ENCODE results near the gene PRKAG3. TPM values are rescaled to one million over a fixed set of nuclear protein-coding genes. Genes with fewer than 3 reads are reported as not detected.
A peak's percentile ranks its signal among the peaks of the same experiment; 100 is the strongest.

PRKAG3 gene
- total RNA-seq, 1 donor from 2014 or later = not detected

- Histone ChIP-seq H3K27me3 (ENCODE audit: control insufficient read depth, insufficient read depth, low read length) (peaks cover 42% of the 10 kb centered on the region), H3K4me3 (ENCODE audit: low read depth, low read length) (no peak overlapping the region), H3K36me3 (ENCODE audit: control insufficient read depth, insufficient read depth, low read length) (no peaks in the 10 kb centered on the region)
- no peak for TF ChIP-seq CTCF (IDR thresholded peaks at IDR 0.05; ENCODE audit: insufficient read depth, low read length, poor library complexity, severe bottlenecking)
- no peak for DNase-seq (ENCODE audit: low read depth)
Measured at GRCh38 chr2:218878486-218878885, 46.9 kb upstream of the PRKAG3 start.

GRCh38 chr2:218877891-218878290, 46.3 kb upstream of the PRKAG3 start:
- peaks cover 45% of the 10 kb centered on the region for H3K27me3 ChIP-seq (ENCODE audit: control insufficient read depth, insufficient read depth, low read length)
- no peak for TF ChIP-seq CTCF (IDR thresholded peaks at IDR 0.05; ENCODE audit: insufficient read depth, low read length, poor library complexity, severe bottlenecking)
- no peaks in the 10 kb centered on the region for H3K36me3 ChIP-seq (ENCODE audit: control insufficient read depth, insufficient read depth, low read length)
- no peak overlapping the region for H3K4me3 ChIP-seq (ENCODE audit: low read depth, low read length)
- no peak for DNase-seq (ENCODE audit: low read depth)

GRCh38 chr2:218877331-218877730, 45.7 kb upstream of the PRKAG3 start:
- no peak for TF ChIP-seq CTCF (IDR thresholded peaks at IDR 0.05; ENCODE audit: insufficient read depth, low read length, poor library complexity, severe bottlenecking)
- no peak overlapping the region for H3K4me3 ChIP-seq (ENCODE audit: low read depth, low read length)
- DNase-seq (ENCODE audit: low read depth) = no peak
- no peaks in the 10 kb centered on the region for H3K36me3 ChIP-seq (ENCODE audit: control insufficient read depth, insufficient read depth, low read length)
- peaks cover 51% of the 10 kb centered on the region for H3K27me3 ChIP-seq (ENCODE audit: control insufficient read depth, insufficient read depth, low read length)

- DNase-seq (ENCODE audit: low read depth) = no peak
- Histone ChIP-seq H3K27me3 (ENCODE audit: control insufficient read depth, insufficient read depth, low read length) (peaks cover 57% of the 10 kb centered on the region), H3K36me3 (ENCODE audit: control insufficient read depth, insufficient read depth, low read length) (no peaks in the 10 kb centered on the region), H3K4me3 (ENCODE audit: low read depth, low read length) (no peak overlapping the region)
- TF ChIP-seq CTCF (IDR thresholded peaks at IDR 0.05; ENCODE audit: insufficient read depth, low read length, poor library complexity, severe bottlenecking) = peak; percentile 96
Measured at GRCh38 chr2:218876562-218877219, 45.1 kb upstream of the PRKAG3 start.

- H3K4me3 ChIP-seq (ENCODE audit: low read depth, low read length) = no peak overlapping the region
- no peak for TF ChIP-seq CTCF (IDR thresholded peaks at IDR 0.05; ENCODE audit: insufficient read depth, low read length, poor library complexity, severe bottlenecking)
- H3K27me3 ChIP-seq (ENCODE audit: control insufficient read depth, insufficient read depth, low read length) = peaks cover 61% of the 10 kb centered on the region
- DNase-seq (ENCODE audit: low read depth) = no peak
- no peaks in the 10 kb centered on the region for H3K36me3 ChIP-seq (ENCODE audit: control insufficient read depth, insufficient read depth, low read length)
Measured at GRCh38 chr2:218875692-218876246, 44.2 kb upstream of the PRKAG3 start.

Measured in kidney epithelial cell (primary cell).